HepG2 (cell line): Measurements from ENCODE around the gene SMURF1. TPM values are rescaled to one million over a fixed set of nuclear protein-coding genes. Genes with fewer than 3 reads are reported as not detected.
A peak's percentile ranks its signal among the peaks of the same experiment; 100 is the strongest.

Experiments
- CBX5 ChIP-seq: sonication (generic); formaldehyde crosslinking; IDR thresholded peaks from 2 replicates; pipeline ENCODE4 v1.4.0; 2020; ENCODE audit warnings: missing genetic modification reagents, borderline replicate concordance
- CREM ChIP-seq, 2 experiments: sonication (generic) in 1 of 2; formaldehyde crosslinking in 1 of 2; IDR thresholded peaks; 2 replicates each; pipeline versions ENCODE4 v1.4.0 to v1.6.1; 2016 to 2020; ENCODE audit warnings: antibody characterized with exemption in 1 of 2, mild to moderate bottlenecking in 1 of 2, missing genetic modification reagents in 1 of 2
- ESRRA ChIP-seq: sonication (generic); formaldehyde crosslinking; IDR thresholded peaks from 2 replicates; pipeline ENCODE4 v1.5.1; 2020; ENCODE audit warnings: mild to moderate bottlenecking, low read depth, missing genetic modification reagents
- HDAC6 ChIP-seq: fragments of 200-600 bp; sonication (generic); IDR thresholded peaks from 2 replicates; pipeline ENCODE4 v1.7.0; 2017; ENCODE audit warnings: mild to moderate bottlenecking, antibody characterized with exemption, low read length, low read depth
- HNF4A ChIP-seq: sonication (generic); formaldehyde crosslinking; IDR thresholded peaks from 2 replicates; pipeline ENCODE4 v1.4.0; 2020; ENCODE audit warnings: missing genetic modification reagents
- HOXA3 ChIP-seq: sonication (generic); formaldehyde crosslinking; IDR thresholded peaks from 2 replicates; pipeline ENCODE4 v1.5.0; 2020; ENCODE audit warnings: missing genetic modification reagents
- KDM6A ChIP-seq: IDR thresholded peaks from 2 replicates; pipeline ENCODE4 v1.6.1; 2016; ENCODE audit warnings: low read depth
- MTA1 ChIP-seq: sonication (generic); formaldehyde crosslinking; IDR thresholded peaks from 2 replicates; pipeline ENCODE4 v1.4.0; 2020; ENCODE audit warnings: missing genetic modification reagents, mild to moderate bottlenecking, borderline replicate concordance
- PPARG ChIP-seq: conservative IDR thresholded peaks from 2 replicates; pipeline ENCODE4 v1.6.1; 2016; ENCODE audit warnings: missing biosample characterization, missing genetic modification reagents
- SNAI1 ChIP-seq: sonication (generic); formaldehyde crosslinking; IDR thresholded peaks from 2 replicates; pipeline ENCODE4 v1.5.0; 2020; ENCODE audit warnings: mild to moderate bottlenecking, missing genetic modification reagents, borderline replicate concordance
- SPEN ChIP-seq: sonication (generic); formaldehyde crosslinking; IDR thresholded peaks from 2 replicates; pipeline ENCODE4 v1.5.1; 2020; ENCODE audit warnings: low read depth, mild to moderate bottlenecking, missing genetic modification reagents
- SRSF4 ChIP-seq: fragments of 200-400 bp; formaldehyde crosslinking; IDR thresholded peaks from one replicate; pipeline ENCODE4 v1.6.1; 2018; ENCODE audit warnings: mild to moderate bottlenecking, low read depth, low read length, moderate library complexity; ENCODE audit not compliant: poor library complexity, severe bottlenecking
- TFDP2 ChIP-seq: sonication (generic); formaldehyde crosslinking; IDR thresholded peaks from 2 replicates; pipeline ENCODE4 v1.4.0; 2020; ENCODE audit warnings: missing genetic modification reagents
- ZKSCAN1 ChIP-seq: fragments of 150-350 bp; IDR thresholded peaks from 2 replicates; pipeline ENCODE4 v1.6.1; 2014; ENCODE audit warnings: low read length
- ZNF207 ChIP-seq: fragments of 450-650 bp; IDR thresholded peaks from 2 replicates; pipeline ENCODE4 v1.6.1; 2016; ENCODE audit warnings: antibody characterized with exemption, borderline replicate concordance
- ZNF503 ChIP-seq: sonication (generic); formaldehyde crosslinking; IDR thresholded peaks from 2 replicates; pipeline ENCODE4 v1.4.0; 2020; ENCODE audit warnings: missing genetic modification reagents
- ZNF644 ChIP-seq: IDR thresholded peaks from 2 replicates; pipeline ENCODE4 v1.6.1; 2016; ENCODE audit warnings: low read depth
- ZNF841 ChIP-seq: sonication (generic); formaldehyde crosslinking; IDR thresholded peaks from 2 replicates; pipeline ENCODE4 v1.8.1; 2023; ENCODE audit warnings: missing genetic modification reagents, borderline replicate concordance
- polyA plus RNA-seq, 8 experiments: library from polyadenylated mRNA; depleted of rRNA in 3 of 8; stranded (reverse) in 7 of 8; unstranded in 1 of 8; fragments of >200 nt; fragmentation: Illumina TruSeq in 4 of 8; extraction: Trizol in 4 of 8; gene quantifications; 2 replicates each; pipeline versions ENCODE4 v1.2.1 to v1.2.3, GENCODE V29; 2011 to 2016; ENCODE audit warnings: low read depth in 4 of 8, missing spikeins in 1 of 8, mixed read lengths in 1 of 8; ENCODE audit not compliant: insufficient read depth in 1 of 8
- total RNA-seq, 5 experiments: library from RNA; depleted of rRNA; stranded (reverse); fragments of >200 nt; fragmentation: Illumina TruSeq; extraction: Trizol; gene quantifications; 2 replicates each; pipeline ENCODE4 v1.2.3, GENCODE V29; 2016; ENCODE audit warnings: low read depth in 1 of 5
- TF ChIP-seq, protein P1 (sequence below): sonication (generic); formaldehyde crosslinking; IDR thresholded peaks from 2 replicates; pipeline ENCODE4 v1.4.0; 2020; ENCODE audit warnings: missing genetic modification reagents, borderline replicate concordance
- TF ChIP-seq, protein P2 (sequence below): sonication (generic); formaldehyde crosslinking; IDR thresholded peaks from 2 replicates; pipeline ENCODE4 v1.4.0; 2020; ENCODE audit warnings: missing genetic modification reagents

SMURF1 gene
- total and polyA plus RNA-seq, 2 of the 13 experiments (the other 11 are each of a cell fraction or from before 2014, with no cell fraction given), result 8.3 to 11.1 TPM

GRCh38 chr7:99170730-99171074, 26.8 kb upstream of the SMURF1 start (continued):
- TF ChIP-seq, protein P1, sequence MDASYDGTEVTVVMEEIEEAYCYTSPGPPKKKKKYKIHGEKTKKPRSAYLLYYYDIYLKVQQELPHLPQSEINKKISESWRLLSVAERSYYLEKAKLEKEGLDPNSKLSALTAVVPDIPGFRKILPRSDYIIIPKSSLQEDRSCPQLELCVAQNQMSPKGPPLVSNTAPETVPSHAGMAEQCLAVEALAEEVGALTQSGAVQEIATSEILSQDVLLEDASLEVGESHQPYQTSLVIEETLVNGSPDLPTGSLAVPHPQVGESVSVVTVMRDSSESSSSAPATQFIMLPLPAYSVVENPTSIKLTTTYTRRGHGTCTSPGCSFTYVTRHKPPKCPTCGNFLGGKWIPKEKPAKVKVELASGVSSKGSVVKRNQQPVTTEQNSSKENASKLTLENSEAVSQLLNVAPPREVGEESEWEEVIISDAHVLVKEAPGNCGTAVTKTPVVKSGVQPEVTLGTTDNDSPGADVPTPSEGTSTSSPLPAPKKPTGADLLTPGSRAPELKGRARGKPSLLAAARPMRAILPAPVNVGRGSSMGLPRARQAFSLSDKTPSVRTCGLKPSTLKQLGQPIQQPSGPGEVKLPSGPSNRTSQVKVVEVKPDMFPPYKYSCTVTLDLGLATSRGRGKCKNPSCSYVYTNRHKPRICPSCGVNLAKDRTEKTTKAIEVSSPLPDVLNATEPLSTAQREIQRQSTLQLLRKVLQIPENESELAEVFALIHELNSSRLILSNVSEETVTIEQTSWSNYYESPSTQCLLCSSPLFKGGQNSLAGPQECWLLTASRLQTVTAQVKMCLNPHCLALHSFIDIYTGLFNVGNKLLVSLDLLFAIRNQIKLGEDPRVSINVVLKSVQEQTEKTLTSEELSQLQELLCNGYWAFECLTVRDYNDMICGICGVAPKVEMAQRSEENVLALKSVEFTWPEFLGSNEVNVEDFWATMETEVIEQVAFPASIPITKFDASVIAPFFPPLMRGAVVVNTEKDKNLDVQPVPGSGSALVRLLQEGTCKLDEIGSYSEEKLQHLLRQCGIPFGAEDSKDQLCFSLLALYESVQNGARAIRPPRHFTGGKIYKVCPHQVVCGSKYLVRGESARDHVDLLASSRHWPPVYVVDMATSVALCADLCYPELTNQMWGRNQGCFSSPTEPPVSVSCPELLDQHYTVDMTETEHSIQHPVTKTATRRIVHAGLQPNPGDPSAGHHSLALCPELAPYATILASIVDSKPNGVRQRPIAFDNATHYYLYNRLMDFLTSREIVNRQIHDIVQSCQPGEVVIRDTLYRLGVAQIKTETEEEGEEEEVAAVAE, result peak; percentile 52; the same call in 1 of the 2 replicates
- TF ChIP-seq PPARG, result 0 out of 2 replicates have a peak, but pooled peaks have one; percentile 19
- TF ChIP-seq SPEN (CRISPR knock-in tag), result peak; percentile 33; the same call in 1 of the 2 replicates
- TF ChIP-seq ZNF644 (CRISPR knock-in tag), result peak; percentile 91
- TF ChIP-seq ZNF503 (CRISPR knock-in tag), result 0 out of 2 replicates have a peak, but pooled peaks have one; percentile 48
- peak; percentile 65 for TF ChIP-seq KDM6A (CRISPR knock-in tag)
- peak; percentile 75 for TF ChIP-seq CREM (IDR thresholded peaks at IDR 0.05)
- TF ChIP-seq CREM (CRISPR knock-in tag; IDR thresholded peaks at IDR 0.05), result no peak
- TF ChIP-seq HDAC6, result no peak
- TF ChIP-seq MTA1 (CRISPR knock-in tag), result peak; percentile 58
- TF ChIP-seq HOXA3 (CRISPR knock-in tag), result peak; percentile 72
- TF ChIP-seq HNF4A (CRISPR knock-in tag), result peak; percentile 99
- TF ChIP-seq, protein P2, sequence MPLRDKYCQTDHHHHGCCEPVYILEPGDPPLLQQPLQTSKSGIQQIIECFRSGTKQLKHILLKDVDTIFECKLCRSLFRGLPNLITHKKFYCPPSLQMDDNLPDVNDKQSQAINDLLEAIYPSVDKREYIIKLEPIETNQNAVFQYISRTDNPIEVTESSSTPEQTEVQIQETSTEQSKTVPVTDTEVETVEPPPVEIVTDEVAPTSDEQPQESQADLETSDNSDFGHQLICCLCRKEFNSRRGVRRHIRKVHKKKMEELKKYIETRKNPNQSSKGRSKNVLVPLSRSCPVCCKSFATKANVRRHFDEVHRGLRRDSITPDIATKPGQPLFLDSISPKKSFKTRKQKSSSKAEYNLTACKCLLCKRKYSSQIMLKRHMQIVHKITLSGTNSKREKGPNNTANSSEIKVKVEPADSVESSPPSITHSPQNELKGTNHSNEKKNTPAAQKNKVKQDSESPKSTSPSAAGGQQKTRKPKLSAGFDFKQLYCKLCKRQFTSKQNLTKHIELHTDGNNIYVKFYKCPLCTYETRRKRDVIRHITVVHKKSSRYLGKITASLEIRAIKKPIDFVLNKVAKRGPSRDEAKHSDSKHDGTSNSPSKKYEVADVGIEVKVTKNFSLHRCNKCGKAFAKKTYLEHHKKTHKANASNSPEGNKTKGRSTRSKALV (CRISPR knock-in tag), result 0 out of 2 replicates have a peak, but pooled peaks have one; percentile 27
- no peak for TF ChIP-seq ZNF841 (CRISPR knock-in tag)
- TF ChIP-seq CBX5, result no peak; the same call in 1 of the 2 replicates
- TF ChIP-seq ESRRA (CRISPR knock-in tag), result peak; percentile 95
- TF ChIP-seq SNAI1 (CRISPR knock-in tag), result 0 out of 2 replicates have a peak, but pooled peaks have one; percentile 40
- TF ChIP-seq ZNF207, result no peak
- no peak for TF ChIP-seq ZKSCAN1
- no peak for TF ChIP-seq TFDP2
- no peak for TF ChIP-seq SRSF4
